ENCODE measurements around the gene ZSCAN22. TPM values are rescaled to one million over a fixed set of nuclear protein-coding genes. Genes with fewer than 3 reads are reported as not detected.

The ZSCAN22 gene
- polyA plus RNA-seq, 1 donor from 2014 or later = 1.6 TPM

DNA sequence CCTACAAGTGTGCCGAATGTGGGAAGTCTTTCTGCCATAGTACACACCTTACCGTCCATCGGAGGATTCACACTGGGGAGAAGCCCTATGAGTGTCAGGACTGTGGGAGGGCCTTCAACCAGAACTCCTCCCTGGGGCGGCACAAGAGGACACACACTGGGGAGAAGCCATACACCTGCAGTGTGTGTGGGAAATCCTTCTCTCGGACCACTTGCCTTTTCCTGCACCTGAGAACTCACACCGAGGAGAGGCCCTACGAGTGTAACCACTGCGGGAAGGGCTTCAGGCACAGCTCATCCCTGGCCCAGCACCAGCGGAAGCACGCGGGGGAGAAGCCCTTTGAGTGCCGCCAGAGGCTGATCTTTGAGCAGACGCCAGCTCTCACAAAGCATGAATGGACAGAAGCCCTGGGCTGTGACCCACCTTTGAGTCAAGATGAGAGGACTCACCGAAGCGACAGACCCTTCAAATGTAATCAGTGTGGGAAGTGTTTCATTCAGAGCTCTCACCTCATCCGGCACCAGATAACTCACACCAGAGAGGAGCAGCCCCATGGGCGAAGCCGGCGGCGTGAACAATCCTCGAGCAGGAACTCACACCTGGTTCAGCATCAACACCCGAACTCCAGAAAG is 31.9 kb upstream of the ZSCAN22 start:
- peaks cover 25% of the 10 kb centered on the region for H3K79me2 ChIP-seq (replicated peaks; ENCODE audit: insufficient read depth, low read length)
- H3K36me3 ChIP-seq (ENCODE audit: insufficient read depth, low read length) = peaks cover 42% of the 10 kb centered on the region
- no peaks in the 10 kb centered on the region for H4K20me1 ChIP-seq (ENCODE audit: insufficient read depth)
- no peak overlapping the region for H2AFZ ChIP-seq (ENCODE audit: low read depth, low read length)
- no peaks in the 10 kb centered on the region for H3K9me2 ChIP-seq (ENCODE audit: insufficient read depth, low read length)
- no peak overlapping the region for H3K9ac ChIP-seq (ENCODE audit: low read length)
- no peak overlapping the region for H3K4me3 ChIP-seq (ENCODE audit: low read length)
- no peaks in the 10 kb centered on the region for H3F3A ChIP-seq (ENCODE audit: insufficient read depth, low read length, poor library complexity, severe bottlenecking)
- TF ChIP-seq TAF1 (IDR thresholded peaks at IDR 0.05; ENCODE audit: low read depth) (no peak), SMC3 (conservative IDR thresholded peaks at IDR 0.05; ENCODE audit: poor library complexity) (no peak), POLR2AphosphoS5 (IDR thresholded peaks at IDR 0.05) (no peak)
- H3K4me2 ChIP-seq (ENCODE audit: low read length) = no peak overlapping the region
- no peaks in the 10 kb centered on the region for H3K27me3 ChIP-seq (ENCODE audit: insufficient read depth, low read depth, low read length)
- no peak overlapping the region for H3K27ac ChIP-seq (ENCODE audit: low read length)
- H3K9me3 ChIP-seq (ENCODE audit: low read length) = peaks cover 35% of the 10 kb centered on the region

DNA sequence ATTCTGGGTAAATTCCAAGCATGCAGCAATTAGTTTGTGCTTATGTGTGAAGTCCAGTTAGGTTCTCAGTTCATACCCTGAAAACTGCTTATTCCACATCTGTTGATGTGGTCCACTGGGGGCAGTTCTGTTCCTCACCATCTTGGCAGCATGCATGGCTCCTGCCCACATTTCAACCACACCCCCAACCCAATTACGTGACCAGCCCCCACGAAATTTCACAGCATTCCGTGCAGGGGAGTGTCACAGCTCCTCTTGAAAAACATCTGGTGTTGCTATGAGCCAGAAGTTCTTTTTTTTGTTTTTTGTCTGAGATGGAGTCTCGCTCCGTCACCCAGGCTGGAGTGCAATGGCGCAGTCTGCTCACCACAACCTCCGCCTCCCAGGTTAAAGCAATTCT is 30.7 kb upstream of the ZSCAN22 start:
- Histone ChIP-seq H3K4me2 (ENCODE audit: low read length) (no peak overlapping the region), H4K20me1 (ENCODE audit: insufficient read depth) (no peaks in the 10 kb centered on the region), H3K79me2 (replicated peaks; ENCODE audit: insufficient read depth, low read length) (peaks cover 32% of the 10 kb centered on the region), H3K9me2 (ENCODE audit: insufficient read depth, low read length) (no peaks in the 10 kb centered on the region), H3K9ac (ENCODE audit: low read length) (no peak overlapping the region), H3K36me3 (ENCODE audit: insufficient read depth, low read length) (peaks cover 41% of the 10 kb centered on the region), H3F3A (ENCODE audit: insufficient read depth, low read length, poor library complexity, severe bottlenecking) (no peaks in the 10 kb centered on the region), H3K4me3 (ENCODE audit: low read length) (no peak overlapping the region), H3K27me3 (ENCODE audit: insufficient read depth, low read depth, low read length) (no peaks in the 10 kb centered on the region), H2AFZ (ENCODE audit: low read depth, low read length) (no peak overlapping the region), H3K9me3 (ENCODE audit: low read length) (peaks cover 32% of the 10 kb centered on the region), H3K27ac (ENCODE audit: low read length) (no peak overlapping the region)
- no peak for TF ChIP-seq EP300 (conservative IDR thresholded peaks at IDR 0.05; ENCODE audit: poor library complexity, severe bottlenecking)
- TF ChIP-seq POLR2AphosphoS5 (IDR thresholded peaks at IDR 0.05) = no peak
- no peak for TF ChIP-seq EZH2 (IDR thresholded peaks at IDR 0.05; ENCODE audit: borderline replicate concordance, insufficient read depth, low read length, poor library complexity, severe bottlenecking)
- TF ChIP-seq, protein P1, sequence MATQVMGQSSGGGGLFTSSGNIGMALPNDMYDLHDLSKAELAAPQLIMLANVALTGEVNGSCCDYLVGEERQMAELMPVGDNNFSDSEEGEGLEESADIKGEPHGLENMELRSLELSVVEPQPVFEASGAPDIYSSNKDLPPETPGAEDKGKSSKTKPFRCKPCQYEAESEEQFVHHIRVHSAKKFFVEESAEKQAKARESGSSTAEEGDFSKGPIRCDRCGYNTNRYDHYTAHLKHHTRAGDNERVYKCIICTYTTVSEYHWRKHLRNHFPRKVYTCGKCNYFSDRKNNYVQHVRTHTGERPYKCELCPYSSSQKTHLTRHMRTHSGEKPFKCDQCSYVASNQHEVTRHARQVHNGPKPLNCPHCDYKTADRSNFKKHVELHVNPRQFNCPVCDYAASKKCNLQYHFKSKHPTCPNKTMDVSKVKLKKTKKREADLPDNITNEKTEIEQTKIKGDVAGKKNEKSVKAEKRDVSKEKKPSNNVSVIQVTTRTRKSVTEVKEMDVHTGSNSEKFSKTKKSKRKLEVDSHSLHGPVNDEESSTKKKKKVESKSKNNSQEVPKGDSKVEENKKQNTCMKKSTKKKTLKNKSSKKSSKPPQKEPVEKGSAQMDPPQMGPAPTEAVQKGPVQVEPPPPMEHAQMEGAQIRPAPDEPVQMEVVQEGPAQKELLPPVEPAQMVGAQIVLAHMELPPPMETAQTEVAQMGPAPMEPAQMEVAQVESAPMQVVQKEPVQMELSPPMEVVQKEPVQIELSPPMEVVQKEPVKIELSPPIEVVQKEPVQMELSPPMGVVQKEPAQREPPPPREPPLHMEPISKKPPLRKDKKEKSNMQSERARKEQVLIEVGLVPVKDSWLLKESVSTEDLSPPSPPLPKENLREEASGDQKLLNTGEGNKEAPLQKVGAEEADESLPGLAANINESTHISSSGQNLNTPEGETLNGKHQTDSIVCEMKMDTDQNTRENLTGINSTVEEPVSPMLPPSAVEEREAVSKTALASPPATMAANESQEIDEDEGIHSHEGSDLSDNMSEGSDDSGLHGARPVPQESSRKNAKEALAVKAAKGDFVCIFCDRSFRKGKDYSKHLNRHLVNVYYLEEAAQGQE (IDR thresholded peaks at IDR 0.05; ENCODE audit: borderline replicate concordance) = no peak
- TF ChIP-seq TAF1 (IDR thresholded peaks at IDR 0.05; ENCODE audit: low read depth) = no peak
- no peak for TF ChIP-seq CTCF (IDR thresholded peaks at IDR 0.05; ENCODE audit: poor library complexity, severe bottlenecking)
- no peak for TF ChIP-seq RAD21 (conservative IDR thresholded peaks at IDR 0.05)
- TF ChIP-seq SMC3 (conservative IDR thresholded peaks at IDR 0.05; ENCODE audit: poor library complexity) = no peak
- TF ChIP-seq MXI1 (conservative IDR thresholded peaks at IDR 0.05; ENCODE audit: poor library complexity, severe bottlenecking) = no peak

Data from neural cell (in vitro differentiated cells).